Stimulated activated effector memory CD8-positive, alpha-beta T cell treated with anti-CD3 and anti-CD28 coated beads, Interleukin-12 subunit alpha, Interleukin-12 subunit beta, amount 100 ng/mL, for 72 hours (primary cell): Measurements from ENCODE around the gene GRIA3.
"Not testable (repeated sequence)": the region's sequence is repeated elsewhere in the genome, so short reads cannot be mapped to it uniquely, and the experiment has no call there.

Experiments used
- ATAC-seq: fragments of 150-1000 bp; cut with Tn5 transposase; 2 replicates; pipeline ENCODE4 v1.10.0; 2021
- DNase-seq, 2 donors: peaks; one replicate each; pipeline ENCODE4 v3.0.0; 2021 to 2022; ENCODE audit warnings: low spot score in 2 of 2
- H3K27ac Mint-ChIP-seq: one replicate; pipeline ENCODE4 v1.8.0; 2022; ENCODE audit warnings: mild to moderate bottlenecking, mixed read lengths
- H3K36me3 Mint-ChIP-seq: one replicate; pipeline ENCODE4 v1.8.0; 2022; ENCODE audit warnings: mild to moderate bottlenecking, mixed read lengths
- H3K4me1 Mint-ChIP-seq: one replicate; pipeline ENCODE4 v1.8.0; 2022; ENCODE audit warnings: mixed read lengths
- H3K4me3 Mint-ChIP-seq: one replicate; pipeline ENCODE4 v1.8.0; 2022; ENCODE audit warnings: mild to moderate bottlenecking, mixed read lengths
- H3K9me3 Mint-ChIP-seq: one replicate; pipeline ENCODE4 v1.8.0; 2022; ENCODE audit warnings: mixed read lengths

The GRIA3 gene

GRCh38 chrX:123277347-123277746 lies 93.3 kb downstream of the GRIA3 start:
- ATAC-seq (no peak), DNase-seq (no peak)
- no peaks in the 10 kb centered on the region for H3K9me3 Mint-ChIP-seq
- no peaks in the 10 kb centered on the region for H3K36me3 Mint-ChIP-seq
- H3K4me1 Mint-ChIP-seq, result no peaks in the 10 kb centered on the region
- no peak overlapping the region for H3K4me3 Mint-ChIP-seq
- H3K27ac Mint-ChIP-seq, result no peak overlapping the region

DNA sequence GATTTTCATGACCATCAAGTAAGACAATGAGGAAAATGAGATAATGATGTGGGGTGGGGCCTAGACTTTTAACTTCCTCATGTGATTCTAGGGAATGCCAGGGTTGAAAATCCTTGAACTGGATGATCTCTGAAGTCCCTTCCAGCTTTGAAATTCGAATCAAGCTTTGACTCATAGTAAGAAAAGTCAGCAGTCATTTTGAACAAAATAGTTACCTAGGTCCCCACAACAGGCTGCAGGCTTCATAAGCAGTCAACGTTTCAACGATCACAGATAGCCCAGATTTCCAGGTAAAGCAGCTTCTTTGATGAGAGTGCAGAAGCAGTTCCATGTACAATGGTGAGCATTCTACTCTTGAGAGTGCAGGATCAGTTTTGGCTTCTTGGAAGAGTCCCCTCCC lies 93.7 kb downstream of the GRIA3 start:
- H3K9me3 Mint-ChIP-seq, result no peaks in the 10 kb centered on the region
- no peaks in the 10 kb centered on the region for H3K36me3 Mint-ChIP-seq
- no peak overlapping the region for H3K27ac Mint-ChIP-seq
- DNase-seq (no peak), ATAC-seq (no peak)
- no peaks in the 10 kb centered on the region for H3K4me1 Mint-ChIP-seq
- H3K4me3 Mint-ChIP-seq, result no peak overlapping the region

- ATAC-seq (no peak), DNase-seq (no peak)
- no peak overlapping the region for H3K27ac Mint-ChIP-seq
- H3K36me3 Mint-ChIP-seq, result no peaks in the 10 kb centered on the region
- H3K4me3 Mint-ChIP-seq, result no peak overlapping the region
- H3K4me1 Mint-ChIP-seq, result no peaks in the 10 kb centered on the region
- peaks cover 4% of the 10 kb centered on the region for H3K9me3 Mint-ChIP-seq
These were observed 98.2 kb downstream of the GRIA3 start for GRCh38 chrX:123282241-123282640.

DNA sequence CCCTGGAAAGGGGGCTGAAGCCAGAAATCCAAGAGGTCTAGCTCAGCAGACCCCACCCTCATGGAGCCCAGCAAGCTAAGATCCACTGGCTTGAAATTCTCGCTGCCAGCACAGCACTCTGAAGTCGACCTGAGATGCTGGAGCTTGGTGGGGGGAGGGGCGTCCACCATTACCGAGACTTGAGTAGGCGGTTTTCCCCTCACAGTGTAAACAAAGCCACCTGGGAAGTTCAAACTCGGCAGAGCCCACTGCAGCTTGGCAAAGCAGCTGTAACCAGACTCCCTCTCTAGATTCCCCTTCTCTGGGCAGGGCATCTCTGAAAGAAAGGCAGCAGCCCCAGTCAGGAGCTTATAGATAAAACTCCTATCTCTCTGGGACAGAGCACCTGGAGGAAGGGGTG lies 99.3 kb downstream of the GRIA3 start:
- not testable (repeated sequence) for H3K4me1 Mint-ChIP-seq, H3K9me3 Mint-ChIP-seq

DNA sequence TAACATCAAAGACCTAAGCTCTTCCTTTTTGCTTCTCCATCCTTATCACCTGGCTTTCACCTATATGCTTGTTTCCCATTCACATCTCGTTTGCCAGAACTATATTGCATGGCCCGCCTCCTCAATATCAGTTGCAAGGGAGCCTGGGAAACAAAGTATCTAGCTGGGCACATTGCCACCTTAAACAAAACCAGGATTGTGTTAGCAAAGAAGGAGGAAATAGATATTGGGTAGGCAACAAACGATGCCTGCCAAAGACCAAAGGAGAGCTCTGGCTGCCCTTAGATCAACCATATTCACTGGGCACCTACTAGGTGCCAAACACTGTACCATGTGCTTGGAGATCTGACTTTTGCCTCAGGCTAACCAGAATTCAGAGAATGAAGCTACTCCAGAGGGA lies 107.5 kb downstream of the GRIA3 start:
- no peaks in the 10 kb centered on the region for H3K36me3 Mint-ChIP-seq
- DNase-seq, result no peak
- no peaks in the 10 kb centered on the region for H3K4me1 Mint-ChIP-seq
- H3K9me3 Mint-ChIP-seq, result no peaks in the 10 kb centered on the region
- no peak overlapping the region for H3K4me3 Mint-ChIP-seq
- ATAC-seq, result no peak
- no peak overlapping the region for H3K27ac Mint-ChIP-seq

More for the DNA sequence above, 99.3 kb downstream of the GRIA3 start:
- H3K27ac Mint-ChIP-seq, ATAC-seq, H3K4me3 Mint-ChIP-seq, H3K36me3 Mint-ChIP-seq, DNase-seq: not testable (repeated sequence)

DNA sequence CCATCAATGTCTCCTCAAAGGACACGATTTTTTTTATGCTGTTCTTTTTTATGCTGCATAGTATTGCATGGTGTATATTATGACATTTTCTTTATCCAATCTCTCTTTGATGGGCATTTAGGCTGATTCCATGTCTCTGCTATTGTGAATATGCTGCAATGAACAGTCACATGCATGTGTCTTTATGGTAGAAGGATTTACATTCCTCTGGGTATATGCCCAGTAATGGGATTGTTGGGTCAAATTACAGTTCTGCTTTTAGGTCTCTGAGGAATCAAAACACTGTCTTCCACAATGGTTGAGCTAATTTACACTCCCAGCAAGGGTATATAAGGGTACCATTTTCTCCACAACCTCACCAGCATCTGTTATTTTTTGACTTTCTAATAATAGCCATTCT lies 113.9 kb downstream of the GRIA3 start:
- no peak for ATAC-seq
- Mint-ChIP-seq H3K9me3 (no peaks in the 10 kb centered on the region), H3K4me3 (no peak overlapping the region), H3K27ac (no peak overlapping the region), H3K4me1 (no peaks in the 10 kb centered on the region), H3K36me3 (no peaks in the 10 kb centered on the region)
- no peak for DNase-seq

- ATAC-seq (no peak), DNase-seq (no peak)
- H3K4me1 Mint-ChIP-seq, result no peaks in the 10 kb centered on the region
- H3K9me3 Mint-ChIP-seq, result no peaks in the 10 kb centered on the region
- H3K36me3 Mint-ChIP-seq, result no peaks in the 10 kb centered on the region
- no peak overlapping the region for H3K4me3 Mint-ChIP-seq
- no peak overlapping the region for H3K27ac Mint-ChIP-seq
These were observed 119.4 kb downstream of the GRIA3 start for GRCh38 chrX:123303429-123303828.

DNA sequence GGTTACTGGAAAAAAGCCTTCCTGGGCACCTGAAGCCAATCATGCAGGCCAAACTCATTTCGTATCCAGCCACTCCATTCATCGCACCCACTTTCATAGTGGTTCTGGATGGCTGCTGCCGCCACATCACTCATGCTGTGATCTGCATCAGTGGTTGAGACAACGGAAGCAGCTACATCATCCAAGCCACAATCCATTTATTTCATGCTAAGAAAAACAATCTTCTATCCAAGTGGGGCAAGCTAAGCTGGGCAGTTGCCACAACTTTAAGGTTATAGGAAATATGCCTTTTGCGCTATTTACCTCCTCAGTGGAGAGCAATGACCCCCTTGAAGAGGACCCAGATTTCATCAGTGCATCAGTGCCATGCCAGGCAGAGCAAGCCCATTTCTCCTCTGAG lies 124.6 kb downstream of the GRIA3 start:
- H3K9me3 Mint-ChIP-seq, result peaks cover 3% of the 10 kb centered on the region
- no peaks in the 10 kb centered on the region for H3K36me3 Mint-ChIP-seq
- no peak for ATAC-seq
- H3K27ac Mint-ChIP-seq, result no peak overlapping the region
- no peaks in the 10 kb centered on the region for H3K4me1 Mint-ChIP-seq
- no peak for DNase-seq
- no peak overlapping the region for H3K4me3 Mint-ChIP-seq

- peaks cover 3% of the 10 kb centered on the region for H3K9me3 Mint-ChIP-seq
- H3K27ac Mint-ChIP-seq, result no peak overlapping the region
- H3K4me1 Mint-ChIP-seq, result no peaks in the 10 kb centered on the region
These were observed 126.0 kb downstream of the GRIA3 start for GRCh38 chrX:123310112-123310511.

DNA sequence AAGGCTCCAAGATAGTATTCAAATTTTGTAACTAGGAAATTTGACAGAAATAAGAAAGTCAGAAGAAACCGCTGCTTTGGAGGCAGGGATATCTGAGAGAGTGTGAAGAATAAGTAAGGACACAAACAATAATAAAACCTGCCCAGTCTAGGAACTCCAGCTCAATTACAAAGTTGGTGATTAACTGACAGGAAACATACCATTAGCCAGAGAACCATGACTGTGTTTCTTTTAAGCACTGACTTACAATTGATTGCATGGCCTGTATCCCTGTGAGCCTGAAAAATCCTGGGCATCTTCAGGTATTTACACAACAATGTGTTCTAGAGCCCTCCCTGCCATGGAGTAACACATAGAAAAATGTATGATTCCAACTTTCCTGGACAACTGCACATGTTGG lies 127.4 kb downstream of the GRIA3 start:
- H3K4me3 Mint-ChIP-seq, result no peak overlapping the region

More at GRCh38 chrX:123310112-123310511, 126.0 kb downstream of the GRIA3 start:
- Mint-ChIP-seq H3K4me3 (no peak overlapping the region), H3K36me3 (no peaks in the 10 kb centered on the region)
- DNase-seq, result no peak
- no peak for ATAC-seq

DNA sequence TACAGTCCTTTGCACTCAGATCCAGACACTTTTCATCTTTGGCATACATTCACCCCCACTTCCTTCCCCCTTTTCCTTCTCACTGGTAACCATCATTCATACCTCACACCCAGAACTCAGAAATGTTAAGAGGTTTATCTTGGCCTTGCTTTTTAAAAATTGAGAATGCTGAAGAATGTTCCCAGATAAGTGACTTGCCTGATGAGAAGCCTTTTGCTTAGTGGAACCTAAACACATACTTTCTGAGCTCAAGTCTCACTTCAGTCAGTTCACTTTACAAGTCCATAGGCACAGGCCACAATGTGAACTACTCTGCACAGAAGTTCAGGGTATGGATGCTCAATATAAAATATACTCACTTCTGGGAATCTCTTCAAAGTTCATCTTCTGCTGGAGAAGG lies 129.4 kb downstream of the GRIA3 start:
- Mint-ChIP-seq H3K27ac (no peak overlapping the region), H3K4me3 (no peak overlapping the region)

More for the DNA sequence above, 127.4 kb downstream of the GRIA3 start:
- Mint-ChIP-seq H3K4me1 (no peaks in the 10 kb centered on the region), H3K27ac (no peak overlapping the region), H3K36me3 (no peaks in the 10 kb centered on the region), H3K9me3 (peaks cover 3% of the 10 kb centered on the region)
- ATAC-seq (no peak), DNase-seq (no peak)

GRCh38 chrX:123320622-123321021 lies 136.5 kb downstream of the GRIA3 start:
- no peak overlapping the region for H3K4me3 Mint-ChIP-seq
- no peaks in the 10 kb centered on the region for H3K4me1 Mint-ChIP-seq
- no peaks in the 10 kb centered on the region for H3K9me3 Mint-ChIP-seq
- no peak overlapping the region for H3K27ac Mint-ChIP-seq
- ATAC-seq (no peak), DNase-seq (no peak)
- H3K36me3 Mint-ChIP-seq, result no peaks in the 10 kb centered on the region

More for the DNA sequence above, 129.4 kb downstream of the GRIA3 start:
- peaks cover 3% of the 10 kb centered on the region for H3K9me3 Mint-ChIP-seq
- no peaks in the 10 kb centered on the region for H3K36me3 Mint-ChIP-seq
- H3K4me1 Mint-ChIP-seq, result no peaks in the 10 kb centered on the region
- DNase-seq (no peak), ATAC-seq (no peak)

- Mint-ChIP-seq H3K36me3 (no peaks in the 10 kb centered on the region), H3K4me3 (no peak overlapping the region), H3K9me3 (no peaks in the 10 kb centered on the region), H3K4me1 (no peaks in the 10 kb centered on the region), H3K27ac (no peak overlapping the region)
- ATAC-seq, result no peak
- no peak for DNase-seq
These were observed 138.5 kb downstream of the GRIA3 start for GRCh38 chrX:123322536-123322935.

DNA sequence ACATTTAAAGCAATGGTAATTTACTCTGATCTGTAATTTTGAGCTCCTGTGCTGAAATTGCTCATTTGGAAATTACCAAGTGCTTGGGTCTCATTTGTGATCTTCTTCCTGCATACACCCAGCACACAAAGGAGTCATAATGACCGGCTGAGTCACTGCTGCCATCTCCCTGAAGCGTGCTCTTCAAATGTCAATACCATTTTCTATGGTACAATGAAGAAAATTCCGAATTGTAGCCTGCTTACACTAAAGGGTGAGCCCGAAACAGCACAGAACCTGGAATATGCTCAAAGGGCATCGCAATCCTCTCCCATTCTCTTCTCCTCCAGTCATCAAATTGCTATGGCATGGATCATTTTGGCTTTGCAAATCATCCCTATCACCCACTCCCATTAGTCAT lies 140.5 kb downstream of the GRIA3 start:
- Mint-ChIP-seq H3K36me3 (no peaks in the 10 kb centered on the region), H3K27ac (no peak overlapping the region), H3K9me3 (no peaks in the 10 kb centered on the region), H3K4me1 (no peaks in the 10 kb centered on the region), H3K4me3 (no peak overlapping the region)
- no peak for ATAC-seq
- DNase-seq, result no peak

DNA sequence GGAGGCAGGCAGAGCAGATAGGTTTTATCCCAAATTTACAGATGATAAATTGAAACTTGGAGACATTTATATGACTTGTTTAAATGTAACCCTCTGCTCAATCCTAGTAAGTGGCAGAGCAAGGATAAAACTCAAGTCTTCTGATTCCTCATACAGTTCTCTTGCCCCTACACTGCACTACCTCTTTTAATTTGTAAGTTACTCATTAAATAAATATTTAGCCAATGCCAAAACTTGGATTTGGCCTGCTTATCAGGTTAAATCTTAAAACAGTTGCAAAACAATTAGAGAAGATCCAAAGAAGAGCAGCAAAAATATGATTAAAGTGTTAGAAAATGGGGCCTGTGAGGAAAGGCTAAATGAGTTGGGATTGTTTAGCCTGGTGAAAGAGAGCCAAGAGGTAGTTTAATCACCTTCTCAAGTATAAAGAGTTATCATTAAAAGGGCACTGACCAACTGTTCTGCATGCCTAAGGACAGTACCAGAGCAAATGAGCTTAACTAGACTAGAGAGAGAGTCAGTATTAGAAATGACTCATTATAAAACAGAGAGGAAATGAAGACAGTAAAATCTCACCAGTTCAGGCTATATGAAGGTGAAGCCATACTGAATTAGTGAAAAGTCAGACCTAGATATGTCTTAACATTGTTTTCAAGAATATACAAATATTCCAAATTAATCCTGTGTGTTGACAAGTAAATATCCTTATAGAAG lies 146.3 kb downstream of the GRIA3 start:
- no peak overlapping the region for H3K27ac Mint-ChIP-seq
- no peak overlapping the region for H3K4me3 Mint-ChIP-seq

GRCh38 chrX:123331349-123331748 lies 147.3 kb downstream of the GRIA3 start:
- no peak overlapping the region for H3K4me3 Mint-ChIP-seq
- no peaks in the 10 kb centered on the region for H3K4me1 Mint-ChIP-seq
- ATAC-seq (no peak), DNase-seq (no peak)
- no peaks in the 10 kb centered on the region for H3K9me3 Mint-ChIP-seq
- no peaks in the 10 kb centered on the region for H3K36me3 Mint-ChIP-seq
- H3K27ac Mint-ChIP-seq, result no peak overlapping the region

More for the DNA sequence above, 146.3 kb downstream of the GRIA3 start:
- ATAC-seq (no peak), DNase-seq (no peak)
- Mint-ChIP-seq H3K4me1 (no peaks in the 10 kb centered on the region), H3K36me3 (no peaks in the 10 kb centered on the region), H3K9me3 (no peaks in the 10 kb centered on the region)

DNA sequence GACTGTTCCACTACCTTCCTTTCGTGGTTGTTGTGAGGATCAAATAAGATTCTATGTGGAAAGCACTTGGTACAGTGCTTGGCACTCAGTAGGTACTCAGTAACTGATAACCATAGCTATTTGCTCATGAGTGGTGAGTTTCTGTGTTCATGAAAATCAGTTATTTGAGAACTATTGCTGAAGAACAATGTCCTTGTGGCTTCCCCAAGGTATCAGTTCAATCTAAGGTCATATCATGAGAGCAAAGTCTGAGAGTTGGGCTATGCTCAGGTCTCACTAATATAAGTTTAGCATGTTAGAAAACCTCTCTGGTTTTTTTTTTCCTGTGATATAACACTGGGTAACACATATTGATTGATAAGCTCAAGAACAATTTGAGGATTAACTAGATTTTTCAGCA lies 147.8 kb downstream of the GRIA3 start:
- Mint-ChIP-seq H3K27ac (no peak overlapping the region), H3K4me1 (no peaks in the 10 kb centered on the region), H3K36me3 (no peaks in the 10 kb centered on the region), H3K4me3 (no peak overlapping the region), H3K9me3 (no peaks in the 10 kb centered on the region)
- DNase-seq (no peak), ATAC-seq (no peak)
